ENCODE measurements around the gene TTC12.

GRCh38 chr11:113273720-113274119, 40.7 kb upstream of the TTC12 start:
- TF ChIP-seq CTCF (conservative IDR thresholded peaks at IDR 0.05 in 1 of 2, IDR thresholded peaks at IDR 0.05 in 1 of 2; ENCODE audit: low read depth in 1 of 2, low read length in 2 of 2) (no peak), EZH2 (IDR thresholded peaks at IDR 0.05; ENCODE audit: low read length, missing control alignments) (no peak)
